Embryonic facial prominence (tissue), 1 donor: ENCODE results near the gene CLCN1.

Source experiments
- DNase-seq: peaks from one replicate; pipeline ENCODE4 v3.0.0-alpha.2; 2016; ENCODE audit errors: extremely low spot score

Gene CLCN1

GRCh38 chr7:143363016-143363937, 47.4 kb downstream of the CLCN1 start:
- DNase-seq: no peak

GRCh38 chr7:143367972-143368371, 52.1 kb downstream of the CLCN1 start:
- no peak for DNase-seq

DNA sequence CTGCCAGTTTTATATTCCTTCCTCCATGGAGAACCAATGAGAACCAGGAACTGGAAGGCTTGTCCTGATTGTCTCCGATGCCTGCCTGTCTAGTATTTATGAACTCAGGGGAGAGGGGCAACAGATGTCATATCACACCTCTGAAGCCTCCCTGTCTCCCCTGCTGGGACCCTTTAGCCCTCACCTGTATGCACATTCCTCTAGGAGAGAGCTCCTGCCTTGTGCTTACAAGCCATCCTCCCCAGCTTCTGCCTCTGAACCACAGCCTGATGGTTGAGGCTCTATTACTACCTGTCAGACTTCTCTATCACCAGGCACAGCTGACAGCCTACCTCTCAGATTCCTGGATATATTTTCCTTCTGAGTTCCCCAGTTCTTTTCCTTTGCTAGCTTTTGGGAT, 52.5 kb downstream of the CLCN1 start:
- no peak for DNase-seq

GRCh38 chr7:143369678-143370651, 54.1 kb downstream of the CLCN1 start:
- no peak for DNase-seq

GRCh38 chr7:143372070-143372469, 56.2 kb downstream of the CLCN1 start:
- DNase-seq: no peak

GRCh38 chr7:143373255-143373794, 57.4 kb downstream of the CLCN1 start:
- no peak for DNase-seq

GRCh38 chr7:143374561-143374960, 58.6 kb downstream of the CLCN1 start:
- DNase-seq: no peak

GRCh38 chr7:143375298-143376034, 59.6 kb downstream of the CLCN1 start:
- no peak for DNase-seq

DNA sequence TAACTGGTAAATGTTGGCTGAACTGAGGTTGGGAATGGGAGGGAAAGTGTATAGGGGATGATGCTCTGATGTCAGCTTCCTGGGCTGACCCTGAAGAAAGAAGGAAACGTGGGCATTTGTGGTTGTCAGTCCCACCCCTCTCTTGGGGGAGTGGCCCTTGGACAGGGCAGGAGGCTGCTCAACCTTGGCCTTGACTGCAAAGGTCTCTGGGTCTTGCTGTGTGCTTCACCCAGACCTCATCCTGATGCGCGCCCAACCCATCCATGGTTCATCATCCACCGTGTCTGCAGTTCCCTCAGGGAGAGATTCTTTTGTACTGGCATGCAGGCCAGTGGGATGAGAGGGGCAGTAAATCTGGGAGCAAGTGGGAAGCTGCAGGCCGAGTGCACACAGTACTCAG, 60.5 kb downstream of the CLCN1 start:
- DNase-seq: no peak

- no peak for DNase-seq
These were observed 63.8 kb downstream of the CLCN1 start for GRCh38 chr7:143379611-143380259.

DNA sequence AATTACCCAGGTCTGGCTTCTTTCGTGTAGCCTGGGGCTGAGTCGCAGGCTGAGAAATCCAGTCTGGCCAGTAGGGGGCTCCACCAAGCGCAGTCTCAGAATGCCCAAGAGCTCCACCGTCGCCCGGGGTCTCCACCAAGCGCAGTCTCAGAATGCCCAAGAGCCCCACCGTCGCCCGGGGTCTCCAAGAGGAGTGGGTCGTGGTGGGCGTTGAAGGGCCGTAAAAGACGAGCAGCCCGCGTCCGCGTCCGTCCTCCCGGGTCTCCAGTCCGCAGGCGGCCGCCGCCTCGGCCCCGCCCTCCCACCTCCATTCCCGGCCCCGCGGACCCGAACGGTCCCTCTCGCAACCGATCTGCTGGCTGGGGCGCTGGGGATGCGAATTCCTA, 64.3 kb downstream of the CLCN1 start:
- peak; percentile 83 for DNase-seq

DNA sequence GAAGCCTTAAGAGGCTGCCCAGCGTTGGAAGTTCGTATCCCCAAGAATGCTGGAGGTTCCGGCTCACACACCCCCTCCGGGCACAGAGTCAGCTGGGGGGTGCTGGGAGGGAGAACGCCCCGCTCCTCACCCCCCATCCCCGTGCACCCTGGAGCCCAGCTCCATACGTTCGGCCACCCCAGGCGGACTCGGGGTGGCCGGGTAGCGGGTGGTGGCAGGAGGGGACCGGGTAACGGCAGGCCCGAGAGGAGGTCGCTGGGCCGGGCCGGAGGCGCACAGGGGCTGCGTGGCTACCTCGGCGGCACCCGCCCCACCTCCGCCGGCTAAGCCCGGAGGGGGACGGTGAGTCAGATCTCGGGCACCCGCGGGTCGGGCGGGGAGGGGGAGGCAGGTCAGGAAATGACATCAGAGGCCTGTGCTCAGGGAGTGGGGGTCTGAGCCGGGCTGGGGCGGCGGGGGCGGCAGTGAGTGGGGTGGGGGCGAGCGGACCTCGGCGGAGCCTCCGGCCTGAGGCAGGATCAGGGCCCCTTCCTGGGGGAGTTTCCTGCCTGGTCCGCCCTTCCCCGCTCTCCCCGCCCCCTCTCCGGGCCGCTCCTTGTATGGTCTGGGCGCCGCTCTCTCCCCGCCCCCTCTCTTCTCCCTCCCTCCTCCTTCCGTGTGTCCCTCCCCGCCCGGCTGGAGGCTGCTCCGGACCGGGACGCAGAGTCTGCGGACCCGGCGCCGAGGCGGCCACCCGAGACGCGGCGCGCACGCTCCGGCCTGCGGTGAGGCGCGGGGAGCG, 64.9 kb downstream of the CLCN1 start, which contains the start of gene ZYX:
TSS of gene ZYX (plus strand) at position 700 of the 781 bp plus-strand sequence. CDS start 227 bp downstream, outside the sequence.
- peak; percentile 92 for DNase-seq

DNA sequence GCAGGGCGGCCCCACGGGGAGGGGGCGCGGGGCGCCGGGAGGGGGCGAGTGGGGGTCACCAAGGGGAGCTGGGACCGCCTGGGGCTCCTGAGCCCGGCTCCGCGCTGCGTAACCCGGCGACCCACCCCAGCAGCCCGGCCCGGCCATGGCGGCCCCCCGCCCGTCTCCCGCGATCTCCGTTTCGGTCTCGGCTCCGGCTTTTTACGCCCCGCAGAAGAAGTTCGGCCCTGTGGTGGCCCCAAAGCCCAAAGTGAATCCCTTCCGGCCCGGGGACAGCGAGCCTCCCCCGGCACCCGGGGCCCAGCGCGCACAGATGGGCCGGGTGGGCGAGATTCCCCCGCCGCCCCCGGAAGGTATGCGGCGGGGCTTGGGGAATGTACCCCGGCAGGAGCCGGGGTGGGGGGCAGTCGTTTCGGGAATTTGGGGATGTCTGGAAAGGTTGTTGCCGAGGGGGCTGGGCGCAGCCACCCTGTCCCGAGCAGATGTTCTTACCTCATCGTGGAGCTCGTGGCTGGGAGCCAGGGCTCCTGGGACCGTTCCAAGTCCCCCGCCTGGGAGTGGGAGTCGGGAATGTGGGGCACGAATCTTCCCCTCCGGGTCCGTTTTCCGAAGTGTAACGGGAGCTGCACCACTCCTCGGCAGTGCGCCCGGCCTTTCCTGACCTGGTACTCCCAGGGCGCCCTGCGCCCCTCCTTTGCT, 65.7 kb downstream of the CLCN1 start:
- DNase-seq: peak; percentile 74

DNA sequence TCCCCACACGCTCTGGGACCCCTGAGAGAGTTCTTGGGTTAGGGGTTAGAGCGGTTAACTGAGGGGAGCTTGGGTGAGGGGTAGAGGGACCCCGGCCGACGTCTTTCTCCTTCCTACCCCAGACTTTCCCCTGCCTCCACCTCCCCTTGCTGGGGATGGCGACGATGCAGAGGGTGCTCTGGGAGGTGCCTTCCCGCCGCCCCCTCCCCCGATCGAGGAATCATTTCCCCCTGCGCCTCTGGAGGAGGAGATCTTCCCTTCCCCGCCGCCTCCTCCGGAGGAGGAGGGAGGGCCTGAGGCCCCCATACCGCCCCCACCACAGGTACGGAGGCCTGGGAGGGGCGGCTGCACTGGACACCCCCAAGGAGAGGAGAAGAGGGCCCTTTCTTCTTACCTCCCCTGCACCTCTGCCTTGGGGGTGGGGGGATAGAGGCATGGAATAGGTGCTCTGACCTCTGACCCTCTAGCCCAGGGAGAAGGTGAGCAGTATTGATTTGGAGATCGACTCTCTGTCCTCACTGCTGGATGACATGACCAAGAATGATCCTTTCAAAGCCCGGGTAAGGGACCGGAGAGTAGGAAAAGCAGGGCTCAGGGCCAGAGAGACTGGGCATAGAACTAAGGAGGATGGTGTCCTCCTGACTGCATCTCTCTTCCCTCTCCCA, 66.3 kb downstream of the CLCN1 start:
- DNase-seq: no peak

DNA sequence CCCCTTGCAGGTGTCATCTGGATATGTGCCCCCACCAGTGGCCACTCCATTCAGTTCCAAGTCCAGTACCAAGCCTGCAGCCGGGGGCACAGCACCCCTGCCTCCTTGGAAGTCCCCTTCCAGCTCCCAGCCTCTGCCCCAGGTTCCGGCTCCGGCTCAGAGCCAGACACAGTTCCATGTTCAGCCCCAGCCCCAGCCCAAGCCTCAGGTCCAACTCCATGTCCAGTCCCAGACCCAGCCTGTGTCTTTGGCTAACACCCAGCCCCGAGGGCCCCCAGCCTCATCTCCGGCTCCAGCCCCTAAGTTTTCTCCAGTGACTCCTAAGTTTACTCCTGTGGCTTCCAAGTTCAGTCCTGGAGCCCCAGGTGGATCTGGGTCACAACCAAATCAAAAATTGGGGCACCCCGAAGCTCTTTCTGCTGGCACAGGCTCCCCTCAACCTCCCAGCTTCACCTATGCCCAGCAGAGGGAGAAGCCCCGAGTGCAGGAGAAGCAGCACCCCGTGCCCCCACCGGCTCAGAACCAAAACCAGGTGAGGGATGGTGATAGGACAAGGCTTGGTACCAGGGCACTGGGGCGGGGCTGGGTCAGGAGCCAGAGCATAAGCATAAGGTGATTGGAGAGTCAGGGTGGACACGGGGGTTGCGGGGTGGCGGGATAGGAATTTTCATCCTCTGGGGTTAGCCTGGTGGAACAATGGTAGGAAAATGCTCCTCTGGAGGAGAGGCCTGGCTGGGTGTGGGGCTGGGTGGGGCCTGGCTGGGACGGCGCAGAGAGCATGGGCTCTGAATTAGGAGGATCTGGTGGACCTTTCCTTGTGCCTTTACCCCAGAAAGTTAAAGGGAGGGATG, 67.1 kb downstream of the CLCN1 start:
- DNase-seq: no peak

DNA sequence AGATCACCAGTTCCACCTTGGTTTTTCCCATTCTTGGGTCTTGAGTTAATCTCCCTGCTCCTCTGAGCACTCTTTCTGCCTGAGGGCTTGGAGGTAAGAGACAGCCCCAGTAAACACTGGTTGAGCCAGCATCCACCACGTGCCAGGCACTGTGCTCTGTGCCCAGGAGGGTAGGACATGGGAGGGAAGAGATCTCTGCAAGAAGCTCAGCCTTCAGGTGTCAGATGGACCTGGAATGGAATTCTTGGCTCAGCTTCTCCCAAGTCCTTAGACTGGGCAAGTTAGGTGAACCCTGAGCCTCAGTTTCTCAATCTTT, 67.7 kb downstream of the CLCN1 start:
- DNase-seq: no peak

DNA sequence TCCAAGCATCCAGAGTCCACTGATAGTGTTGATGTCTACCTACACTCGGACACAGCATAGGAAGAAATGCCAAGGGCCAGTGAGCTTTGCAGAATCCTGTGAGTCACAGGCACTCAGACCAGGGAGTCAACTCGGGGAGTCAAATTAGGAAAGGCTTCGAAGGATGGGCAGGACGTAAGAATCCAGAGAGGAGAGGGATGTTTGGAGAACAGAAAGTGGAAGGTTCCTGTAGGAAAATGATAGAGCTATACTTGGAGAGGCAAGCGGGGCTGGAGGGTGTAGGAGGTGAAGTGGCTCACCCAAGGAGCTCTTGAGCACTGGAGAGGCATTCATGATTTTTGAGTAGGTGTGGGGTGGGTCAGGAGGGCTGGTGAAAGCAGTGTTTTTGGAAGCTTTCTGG, 68.2 kb downstream of the CLCN1 start:
- DNase-seq: no peak
